GM18951 (cell line): Measurements from ENCODE around the gene SUSD4.

Experiments
- POLR2A ChIP-seq: IDR thresholded peaks from 4 replicates; pipeline ENCODE4 v1.6.1; 2011; ENCODE audit warnings: mild to moderate bottlenecking; ENCODE audit not compliant: insufficient read length, insufficient read depth; ENCODE audit errors: extremely low read depth
- in situ Hi-C: fragments of 300-500 bp; cut with MboI; formaldehyde crosslinking; loops from one replicate; pipeline ENCODE4 v1.12.0; 2022; ENCODE audit warnings: low sequenced_read_pairs, mixed read lengths, inconsistent platforms; ENCODE audit not compliant: unreplicated experiment

SUSD4 gene

GRCh38 chr1:223312705-223313414 lies 51.1 kb downstream of the SUSD4 start:
- in situ Hi-C loops: no loop called here
- TF ChIP-seq POLR2A: no peak

- no peak for TF ChIP-seq POLR2A
- in situ Hi-C loops: no loop called here
Measured at GRCh38 chr1:223312273-223312672, 51.7 kb downstream of the SUSD4 start.

- in situ Hi-C loops: no loop called here
- no peak for TF ChIP-seq POLR2A
Measured at GRCh38 chr1:223311826-223312225, 52.1 kb downstream of the SUSD4 start.

GRCh38 chr1:223308136-223308535 lies 55.8 kb downstream of the SUSD4 start:
- TF ChIP-seq POLR2A: no peak
- in situ Hi-C loops: no loop called here

GRCh38 chr1:223307544-223307943 lies 56.4 kb downstream of the SUSD4 start:
- in situ Hi-C loops: no loop called here
- no peak for TF ChIP-seq POLR2A

GRCh38 chr1:223304931-223305330 lies 59.0 kb downstream of the SUSD4 start:
- in situ Hi-C loops: no loop called here
- no peak for TF ChIP-seq POLR2A

- no peak for TF ChIP-seq POLR2A
- in situ Hi-C loops: no loop called here
Measured at GRCh38 chr1:223301371-223301770, 62.6 kb downstream of the SUSD4 start.

- no peak for TF ChIP-seq POLR2A
- in situ Hi-C loops: no loop called here
Measured at GRCh38 chr1:223299553-223299952, 64.4 kb downstream of the SUSD4 start.

GRCh38 chr1:223298701-223299100 lies 65.3 kb downstream of the SUSD4 start:
- in situ Hi-C loops: no loop called here
- no peak for TF ChIP-seq POLR2A

GRCh38 chr1:223297800-223298199 lies 66.2 kb downstream of the SUSD4 start:
- TF ChIP-seq POLR2A: no peak
- in situ Hi-C loops: no loop called here

- in situ Hi-C loops: no loop called here
Measured at GRCh38 chr1:223291796-223292195, 72.2 kb downstream of the SUSD4 start.

GRCh38 chr1:223290397-223290796 lies 73.6 kb downstream of the SUSD4 start:
- in situ Hi-C loops: no loop called here
- no peak for TF ChIP-seq POLR2A

More at GRCh38 chr1:223291796-223292195, 72.2 kb downstream of the SUSD4 start:
- no peak for TF ChIP-seq POLR2A

- TF ChIP-seq POLR2A: no peak
- in situ Hi-C loops: no loop called here
Measured at GRCh38 chr1:223289621-223290020, 74.4 kb downstream of the SUSD4 start.

- in situ Hi-C loops: no loop called here
- no peak for TF ChIP-seq POLR2A
Measured at GRCh38 chr1:223288826-223289225, 75.2 kb downstream of the SUSD4 start.
